Hepatocyte (in vitro differentiated cells): ENCODE data around the gene FAM3C. TPM values are rescaled to one million over a fixed set of nuclear protein-coding genes. Genes with fewer than 3 reads are reported as not detected.

Experiments used
- DNase-seq: peaks from one replicate; pipeline ENCODE4 v3.0.0-alpha.2; 2016; ENCODE audit warnings: low spot score
- H2AFZ ChIP-seq: fragments of 200-600 bp; sonication (generic); 2 replicates; pipeline ENCODE4 v1.6.0; 2016; ENCODE audit warnings: antibody characterized with exemption, mild to moderate bottlenecking
- H3K27ac ChIP-seq: fragments of 200-600 bp; sonication (generic); 2 replicates; pipeline ENCODE4 v1.5.1; 2016; ENCODE audit warnings: mild to moderate bottlenecking
- H3K27me3 ChIP-seq: fragments of 200-600 bp; sonication (generic); 2 replicates; pipeline ENCODE4 v1.6.1; 2016
- H3K36me3 ChIP-seq: fragments of 200-600 bp; sonication (generic); replicated peaks from 2 replicates; pipeline ENCODE4 v1.5.1; 2016; ENCODE audit warnings: low read depth; ENCODE audit not compliant: insufficient read depth
- H3K4me1 ChIP-seq: fragments of 200-600 bp; sonication (generic); 2 replicates; pipeline ENCODE4 v1.5.1; 2016; ENCODE audit warnings: mild to moderate bottlenecking, moderate library complexity; ENCODE audit not compliant: insufficient read depth
- H3K4me2 ChIP-seq: fragments of 200-600 bp; sonication (generic); 2 replicates; pipeline ENCODE4 v1.6.0; 2016
- H3K4me3 ChIP-seq: fragments of 200-600 bp; sonication (generic); 2 replicates; pipeline ENCODE4 v1.5.1; 2016; ENCODE audit warnings: mild to moderate bottlenecking
- H3K79me2 ChIP-seq: fragments of 200-600 bp; sonication (generic); 2 replicates; pipeline ENCODE4 v1.6.0; 2017; ENCODE audit warnings: mild to moderate bottlenecking
- H3K9me2 ChIP-seq: fragments of 200-600 bp; sonication (generic); replicated peaks from 2 replicates; pipeline ENCODE4 v1.6.0; 2017; ENCODE audit warnings: mild to moderate bottlenecking; ENCODE audit not compliant: insufficient read depth
- H3K9me3 ChIP-seq: fragments of 200-600 bp; sonication (generic); 2 replicates; pipeline ENCODE4 v1.5.1; 2016; ENCODE audit warnings: low read depth, mild to moderate bottlenecking
- H4K20me1 ChIP-seq: fragments of 200-600 bp; sonication (generic); 2 replicates; pipeline ENCODE4 v1.6.0; 2016; ENCODE audit warnings: mild to moderate bottlenecking; ENCODE audit not compliant: insufficient read depth, poor library complexity, severe bottlenecking
- EZH2 ChIP-seq: fragments of 200-600 bp; sonication (generic); IDR thresholded peaks from 2 replicates; pipeline ENCODE4 v1.6.1; 2016; ENCODE audit warnings: antibody characterized with exemption, mild to moderate bottlenecking, borderline replicate concordance
- EZH2phosphoT487 ChIP-seq: fragments of 200-600 bp; sonication (generic); IDR thresholded peaks from one replicate; pipeline ENCODE4 v1.6.1; 2018; ENCODE audit warnings: antibody characterized with exemption, mild to moderate bottlenecking, low read depth, moderate library complexity; ENCODE audit not compliant: unreplicated experiment, severe bottlenecking
- WGBS: methylation state at CpG from one replicate; pipeline ENCODE4 v1.1.6; 2016; ENCODE audit warnings: low lambda C conversion rate; ENCODE audit errors: missing lambda C conversion rate; 5-methylcytosine and 5-hydroxymethylcytosine counted together
- polyA plus RNA-seq: library from polyadenylated mRNA; unstranded; fragments of >200 nt; fragmentation: Nextera tagmentation; extraction: Ambion mirVana; gene quantifications from 2 replicates; pipeline ENCODE4 v1.2.1, GENCODE V29; 2016
- total RNA-seq: library from RNA; depleted of rRNA; stranded (reverse); fragments of >200 nt; gene quantifications from 2 replicates; pipeline ENCODE4 v1.2.3, GENCODE V29; 2014
- TF ChIP-seq, protein P1 (sequence below): fragments of 200-600 bp; sonication (generic); IDR thresholded peaks from 2 replicates; pipeline ENCODE4 v1.5.1; 2016; ENCODE audit warnings: antibody characterized with exemption, mild to moderate bottlenecking; ENCODE audit not compliant: poor library complexity

The FAM3C gene
- total and polyA plus RNA-seq, 2 experiments from 2014 or later: 119 to 127 TPM

DNA sequence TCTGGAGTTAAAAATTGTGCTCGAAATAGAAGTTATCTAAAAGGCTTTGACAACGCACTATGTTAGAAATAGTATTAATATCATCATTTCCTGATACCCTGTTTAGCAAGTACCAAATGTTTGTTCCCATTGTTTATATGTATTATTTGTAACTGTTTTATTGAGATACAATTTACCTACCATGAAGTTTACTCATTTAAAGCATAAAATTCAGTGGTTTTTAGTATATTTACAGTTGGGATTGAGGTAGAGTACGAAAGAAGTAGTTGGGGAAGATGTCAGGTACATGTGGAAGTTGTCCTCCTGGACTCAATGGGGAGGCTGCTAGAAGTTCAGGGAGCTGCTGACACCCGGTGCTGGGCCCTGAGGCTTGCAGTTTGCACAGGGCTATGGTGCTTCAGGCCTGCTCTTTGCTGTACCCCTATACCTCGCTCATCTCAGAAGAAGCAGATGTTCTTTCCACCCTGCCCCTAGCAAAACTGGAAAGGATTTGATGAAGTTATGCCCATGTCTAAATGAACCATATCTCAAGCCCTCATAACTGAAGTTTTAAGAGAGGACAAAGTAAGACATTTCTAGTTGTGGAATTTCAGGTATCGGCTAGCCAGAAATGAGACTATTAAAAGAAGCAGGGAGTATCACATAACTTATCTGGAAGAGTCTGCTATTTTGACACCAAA lies 92.5 kb downstream of the FAM3C start:
- DNase-seq: no peak
- no peak overlapping the region for H3K27ac ChIP-seq
- peaks cover 9% of the 10 kb centered on the region for H3K4me1 ChIP-seq
- 88% methylated on average over 6 of the region's 6 CpGs for WGBS
- H3K4me2 ChIP-seq: no peak overlapping the region
- H3K79me2 ChIP-seq: no peaks in the 10 kb centered on the region
- H3K9me2 ChIP-seq: no peaks in the 10 kb centered on the region
- H3K27me3 ChIP-seq: no peaks in the 10 kb centered on the region
- H3K36me3 ChIP-seq: no peaks in the 10 kb centered on the region
- TF ChIP-seq EZH2 (no peak), EZH2phosphoT487 (no peak)
- TF ChIP-seq, protein P1, sequence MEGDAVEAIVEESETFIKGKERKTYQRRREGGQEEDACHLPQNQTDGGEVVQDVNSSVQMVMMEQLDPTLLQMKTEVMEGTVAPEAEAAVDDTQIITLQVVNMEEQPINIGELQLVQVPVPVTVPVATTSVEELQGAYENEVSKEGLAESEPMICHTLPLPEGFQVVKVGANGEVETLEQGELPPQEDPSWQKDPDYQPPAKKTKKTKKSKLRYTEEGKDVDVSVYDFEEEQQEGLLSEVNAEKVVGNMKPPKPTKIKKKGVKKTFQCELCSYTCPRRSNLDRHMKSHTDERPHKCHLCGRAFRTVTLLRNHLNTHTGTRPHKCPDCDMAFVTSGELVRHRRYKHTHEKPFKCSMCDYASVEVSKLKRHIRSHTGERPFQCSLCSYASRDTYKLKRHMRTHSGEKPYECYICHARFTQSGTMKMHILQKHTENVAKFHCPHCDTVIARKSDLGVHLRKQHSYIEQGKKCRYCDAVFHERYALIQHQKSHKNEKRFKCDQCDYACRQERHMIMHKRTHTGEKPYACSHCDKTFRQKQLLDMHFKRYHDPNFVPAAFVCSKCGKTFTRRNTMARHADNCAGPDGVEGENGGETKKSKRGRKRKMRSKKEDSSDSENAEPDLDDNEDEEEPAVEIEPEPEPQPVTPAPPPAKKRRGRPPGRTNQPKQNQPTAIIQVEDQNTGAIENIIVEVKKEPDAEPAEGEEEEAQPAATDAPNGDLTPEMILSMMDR: no peak
- H3K9me3 ChIP-seq: no peaks in the 10 kb centered on the region
- H2AFZ ChIP-seq: no peak overlapping the region
- no peak overlapping the region for H3K4me3 ChIP-seq
- no peaks in the 10 kb centered on the region for H4K20me1 ChIP-seq

- TF ChIP-seq EZH2phosphoT487: no peak
- TF ChIP-seq, protein P1: no peak
- no peak for TF ChIP-seq EZH2
- H3K79me2 ChIP-seq: no peaks in the 10 kb centered on the region
- peaks cover 14% of the 10 kb centered on the region for H3K4me1 ChIP-seq
- no peaks in the 10 kb centered on the region for H3K9me2 ChIP-seq
- no peak for DNase-seq
- H3K4me2 ChIP-seq: no peak overlapping the region
- no peak overlapping the region for H3K4me3 ChIP-seq
- WGBS: 97% methylated on average over 8 of the region's 8 CpGs
- no peaks in the 10 kb centered on the region for H3K27me3 ChIP-seq
- no peak overlapping the region for H2AFZ ChIP-seq
- peak overlapping the region; percentile 6 for H3K27ac ChIP-seq
- H3K9me3 ChIP-seq: no peaks in the 10 kb centered on the region
- no peaks in the 10 kb centered on the region for H4K20me1 ChIP-seq
- no peaks in the 10 kb centered on the region for H3K36me3 ChIP-seq
These were observed 93.8 kb downstream of the FAM3C start for GRCh38 chr7:121302214-121302745.

GRCh38 chr7:121301446-121302213 lies 94.5 kb downstream of the FAM3C start:
- DNase-seq: no peak
- Histone ChIP-seq H3K4me2 (no peak overlapping the region), H3K27ac (peak overlapping the region; percentile 6), H3K36me3 (no peaks in the 10 kb centered on the region), H3K4me1 (peaks cover 14% of the 10 kb centered on the region), H3K9me2 (no peaks in the 10 kb centered on the region), H3K27me3 (no peaks in the 10 kb centered on the region), H3K79me2 (no peaks in the 10 kb centered on the region), H3K9me3 (no peaks in the 10 kb centered on the region), H2AFZ (no peak overlapping the region), H3K4me3 (no peak overlapping the region), H4K20me1 (no peaks in the 10 kb centered on the region)
- TF ChIP-seq EZH2 (no peak), EZH2phosphoT487 (no peak)
- TF ChIP-seq, protein P1: no peak
- 66% methylated on average over 9 of the region's 9 CpGs for WGBS
